Vagina (tissue), 2 donors: ENCODE measurements around the gene ASTL. TPM values are rescaled to one million over a fixed set of nuclear protein-coding genes. Genes with fewer than 3 reads are reported as not detected.

Experiments used
- DNase-seq, 2 donors: peaks; one replicate each; pipeline ENCODE4 v3.0.0-alpha.2; 2017; ENCODE audit errors: extremely low spot score in 2 of 2
- H3K27ac ChIP-seq: fragments of 200-600 bp; sonication (generic); one replicate; pipeline ENCODE4 v1.5.1; 2019
- H3K27me3 ChIP-seq: fragments of 200-600 bp; sonication (generic); one replicate; pipeline ENCODE4 v1.5.1; 2019
- H3K36me3 ChIP-seq, 2 donors: fragments of 200-600 bp; sonication (generic); one replicate each; pipeline ENCODE4 v1.5.1; 2017 to 2019
- H3K4me1 ChIP-seq: fragments of 200-600 bp; sonication (generic); one replicate; pipeline ENCODE4 v1.5.1; 2019
- H3K4me3 ChIP-seq, 2 donors: fragments of 200-600 bp; sonication (generic); 1 replicate in 1 of 2; 2 replicates in 1 of 2; pipeline ENCODE4 v1.5.1; 2016 to 2019
- H3K9me3 ChIP-seq: fragments of 200-600 bp; sonication (generic); one replicate; pipeline ENCODE4 v1.5.1; 2019
- POLR2A ChIP-seq, 2 donors: fragments of 450-650 bp; IDR thresholded peaks; one replicate each; pipeline ENCODE4 v1.6.1; 2017; ENCODE audit warnings: antibody characterized with exemption in 2 of 2, mild to moderate bottlenecking in 2 of 2, moderate library complexity in 2 of 2
- POLR2AphosphoS5 ChIP-seq, 2 donors: sonication (generic); formaldehyde crosslinking; IDR thresholded peaks; one replicate each; pipeline ENCODE4 v1.9.0; 2017; ENCODE audit warnings: antibody characterized with exemption in 2 of 2, mild to moderate bottlenecking in 2 of 2, low read depth in 1 of 2; ENCODE audit not compliant: insufficient read depth in 1 of 2
- intact Hi-C: fragments of 100-400 bp; cut with DNase I; formaldehyde crosslinking; loops from one replicate; pipeline ENCODE4 v1.15.1; 2023
- total RNA-seq: library from RNA; depleted of rRNA; stranded (reverse); fragments of >200 nt; gene quantifications from one replicate; pipeline ENCODE4 v1.2.3, GENCODE V29; 2016
- TF ChIP-seq, protein P1 (sequence below), 3 experiments: fragments of 450-650 bp in 2 of 3; fragments of 200-600 bp in 1 of 3; sonication (generic) in 1 of 3; IDR thresholded peaks; one replicate each; pipeline ENCODE4 v1.5.1; 2017 to 2019; ENCODE audit warnings: antibody characterized with exemption in 3 of 3, mild to moderate bottlenecking in 2 of 3, moderate library complexity in 2 of 3

Gene ASTL
- total RNA-seq, 1 donor from 2014 or later, result not detected

DNA sequence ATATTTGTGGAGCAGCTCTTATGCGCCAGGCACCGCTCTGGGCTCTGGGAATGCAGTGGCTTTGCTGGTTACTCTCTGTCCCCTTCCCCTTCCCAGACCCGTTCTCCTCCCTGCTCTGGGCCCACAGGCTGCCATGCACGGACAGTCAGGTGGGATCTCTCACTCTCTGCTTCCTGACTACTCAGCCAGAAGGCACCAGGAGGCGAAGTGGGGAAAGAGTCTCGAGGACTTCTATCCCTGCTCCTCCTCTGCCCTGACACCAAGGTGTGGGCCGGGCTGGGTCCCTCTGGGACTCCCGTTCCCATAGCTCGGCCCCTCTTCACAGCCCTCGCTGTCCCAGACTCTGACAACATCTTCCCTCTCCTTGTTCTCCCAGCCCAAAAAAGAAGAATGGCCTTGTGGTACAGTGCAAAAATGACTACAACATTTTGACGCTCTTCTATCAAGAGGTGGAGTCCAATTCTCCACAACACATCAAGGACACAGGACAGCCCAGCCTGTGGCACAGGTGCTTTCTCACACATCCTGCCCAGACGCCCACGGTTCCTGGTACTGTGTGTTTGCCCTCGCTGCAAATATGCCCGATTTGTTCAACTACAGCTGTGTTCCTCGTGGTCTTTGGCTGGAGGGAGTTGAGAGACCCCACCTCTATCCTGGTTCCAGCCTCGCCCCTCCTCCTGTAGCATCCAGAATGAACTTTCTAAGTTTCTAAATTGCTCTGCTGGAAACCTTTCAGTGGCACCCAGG is 21.0 kb upstream of the ASTL start:
- intact Hi-C loops, result no loop called here
- Histone ChIP-seq H3K27ac (no peak overlapping the region), H3K36me3 (no peaks in the 10 kb centered on the region), H3K4me3 (no peak overlapping the region), H3K27me3 (no peaks in the 10 kb centered on the region), H3K4me1 (no peaks in the 10 kb centered on the region), H3K9me3 (no peaks in the 10 kb centered on the region)
- TF ChIP-seq, protein P1, sequence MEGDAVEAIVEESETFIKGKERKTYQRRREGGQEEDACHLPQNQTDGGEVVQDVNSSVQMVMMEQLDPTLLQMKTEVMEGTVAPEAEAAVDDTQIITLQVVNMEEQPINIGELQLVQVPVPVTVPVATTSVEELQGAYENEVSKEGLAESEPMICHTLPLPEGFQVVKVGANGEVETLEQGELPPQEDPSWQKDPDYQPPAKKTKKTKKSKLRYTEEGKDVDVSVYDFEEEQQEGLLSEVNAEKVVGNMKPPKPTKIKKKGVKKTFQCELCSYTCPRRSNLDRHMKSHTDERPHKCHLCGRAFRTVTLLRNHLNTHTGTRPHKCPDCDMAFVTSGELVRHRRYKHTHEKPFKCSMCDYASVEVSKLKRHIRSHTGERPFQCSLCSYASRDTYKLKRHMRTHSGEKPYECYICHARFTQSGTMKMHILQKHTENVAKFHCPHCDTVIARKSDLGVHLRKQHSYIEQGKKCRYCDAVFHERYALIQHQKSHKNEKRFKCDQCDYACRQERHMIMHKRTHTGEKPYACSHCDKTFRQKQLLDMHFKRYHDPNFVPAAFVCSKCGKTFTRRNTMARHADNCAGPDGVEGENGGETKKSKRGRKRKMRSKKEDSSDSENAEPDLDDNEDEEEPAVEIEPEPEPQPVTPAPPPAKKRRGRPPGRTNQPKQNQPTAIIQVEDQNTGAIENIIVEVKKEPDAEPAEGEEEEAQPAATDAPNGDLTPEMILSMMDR (IDR thresholded peaks at IDR 0.05), result no peak
- no peak for TF ChIP-seq POLR2AphosphoS5 (IDR thresholded peaks at IDR 0.05; ENCODE audit: insufficient read depth in 1 of 2, low read depth in 1 of 2)
- no peak for TF ChIP-seq POLR2A (IDR thresholded peaks at IDR 0.05)
- DNase-seq, result no peak

GRCh38 chr2:96158554-96158940 is 20.2 kb upstream of the ASTL start:
- Histone ChIP-seq H3K9me3 (no peaks in the 10 kb centered on the region), H3K27ac (no peak overlapping the region), H3K27me3 (no peaks in the 10 kb centered on the region), H3K4me3 (no peak overlapping the region), H3K4me1 (no peaks in the 10 kb centered on the region), H3K36me3 (no peaks in the 10 kb centered on the region)
- intact Hi-C loops, result no loop called here
- no peak for DNase-seq
- TF ChIP-seq POLR2AphosphoS5 (IDR thresholded peaks at IDR 0.05; ENCODE audit: insufficient read depth in 1 of 2, low read depth in 1 of 2) (no peak), POLR2A (IDR thresholded peaks at IDR 0.05) (no peak)
- TF ChIP-seq, protein P1 (IDR thresholded peaks at IDR 0.05), result no peak

- Histone ChIP-seq H3K4me1 (no peaks in the 10 kb centered on the region), H3K36me3 (no peaks in the 10 kb centered on the region), H3K27me3 (no peaks in the 10 kb centered on the region), H3K27ac (no peak overlapping the region), H3K4me3 (no peak overlapping the region), H3K9me3 (no peaks in the 10 kb centered on the region)
- TF ChIP-seq POLR2AphosphoS5 (IDR thresholded peaks at IDR 0.05; ENCODE audit: insufficient read depth in 1 of 2, low read depth in 1 of 2) (no peak), POLR2A (IDR thresholded peaks at IDR 0.05) (no peak)
- TF ChIP-seq, protein P1 (IDR thresholded peaks at IDR 0.05), result no peak
- intact Hi-C loops, result no loop called here
- no peak for DNase-seq
Observed at GRCh38 chr2:96157649-96158553, 19.6 kb upstream of the ASTL start.

DNA sequence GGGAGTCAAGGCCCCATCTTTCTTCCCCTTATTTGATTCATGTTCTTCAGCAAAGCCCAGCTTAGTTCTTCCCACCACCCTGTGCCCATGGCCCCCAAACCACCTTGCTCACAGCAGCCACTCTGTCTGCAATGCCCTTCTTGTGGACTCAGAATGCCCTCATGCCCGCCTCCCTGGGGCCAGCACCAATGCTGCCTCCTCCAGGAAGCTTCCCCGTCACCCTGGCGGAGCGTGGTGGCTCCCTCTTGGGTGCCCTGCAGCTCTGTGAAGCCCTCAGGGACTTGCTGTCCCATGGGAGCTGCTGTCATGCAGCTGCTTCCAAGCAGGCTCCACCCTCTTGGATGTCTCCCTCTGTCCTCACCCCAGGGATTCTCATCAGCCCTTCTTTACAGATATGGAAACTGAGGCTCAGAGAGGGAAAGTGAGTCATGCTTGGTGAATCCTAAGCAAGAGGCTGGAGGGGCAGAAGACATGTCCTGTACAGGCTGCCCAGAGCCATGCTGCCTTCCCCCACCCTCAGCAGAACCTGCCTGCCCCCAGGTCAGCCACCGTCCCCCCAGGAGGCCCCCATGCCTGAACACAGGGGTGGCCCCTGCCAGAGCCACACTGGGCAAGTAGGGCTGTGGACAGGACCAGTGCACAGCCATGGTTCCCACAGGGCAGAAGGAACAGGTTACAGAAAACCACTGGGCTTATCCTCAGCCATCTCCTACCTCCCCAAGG is 18.8 kb upstream of the ASTL start:
- no peak for DNase-seq
- H3K27ac ChIP-seq, result no peak overlapping the region
- H3K36me3 ChIP-seq, result no peaks in the 10 kb centered on the region
- H3K4me3 ChIP-seq, result no peak overlapping the region
- no peaks in the 10 kb centered on the region for H3K27me3 ChIP-seq
- no peaks in the 10 kb centered on the region for H3K9me3 ChIP-seq
- intact Hi-C loops, result no loop called here
- H3K4me1 ChIP-seq, result no peaks in the 10 kb centered on the region
- TF ChIP-seq, protein P1 (IDR thresholded peaks at IDR 0.05), result no peak
